ENCODE results near the gene RAB11B.

DNA sequence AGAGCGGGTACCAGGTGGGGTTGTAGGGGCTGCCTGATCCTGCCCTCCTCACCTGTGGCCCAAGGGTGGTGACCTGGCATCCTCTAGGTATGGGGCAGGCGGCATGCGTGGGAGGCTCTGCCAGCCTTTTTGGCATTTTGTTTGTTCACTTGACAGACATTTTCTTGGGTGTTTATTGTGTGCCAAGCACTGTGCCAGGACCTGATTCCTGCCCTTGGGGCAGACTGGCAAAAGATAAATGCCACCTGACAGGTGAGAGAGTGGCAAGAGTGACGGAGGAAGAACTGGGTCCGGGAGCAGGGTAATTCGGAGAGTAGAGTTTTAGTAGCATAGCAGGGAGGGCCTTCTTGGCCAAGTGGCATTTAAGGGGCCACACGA lies 6.0 kb downstream of the RAB11B start:
- TF ChIP-seq TCF7 (IDR thresholded peaks at IDR 0.05; ENCODE audit: borderline replicate concordance) (no peak), YY1 (IDR thresholded peaks at IDR 0.05; ENCODE audit: borderline replicate concordance in 1 of 3, control insufficient read depth in 1 of 3, extremely low read depth in 1 of 3, insufficient read depth in 3 of 3, insufficient read length in 1 of 3, insufficient replicate concordance in 2 of 3, low read depth in 1 of 3, low read length in 2 of 3) (no peak), ZNF644 (tag; IDR thresholded peaks at IDR 0.05; ENCODE audit: low read depth) (no peak), JUND (IDR thresholded peaks at IDR 0.05; ENCODE audit: borderline replicate concordance, low read depth, low read length) (no peak), JUND (tag; IDR thresholded peaks at IDR 0.05; ENCODE audit: borderline replicate concordance, low read depth, low read length) (no peak), RFX7 (CRISPR knock-in tag; IDR thresholded peaks at IDR 0.05) (no peak), SOX6 (IDR thresholded peaks at IDR 0.05) (no peak), HMG20B (CRISPR knock-in tag; IDR thresholded peaks at IDR 0.05) (no peak), STAG1 (CRISPR knock-in tag; IDR thresholded peaks at IDR 0.05; ENCODE audit: borderline replicate concordance) (no peak), ZNF274 (IDR thresholded peaks at IDR 0.05; ENCODE audit: borderline replicate concordance, low read depth, low read length) (no peak), NRF1 (conservative IDR thresholded peaks at IDR 0.05 in 1 of 2, IDR thresholded peaks at IDR 0.05 in 1 of 2) (no peak)

Measured in K562 (cell line).